Fibroblast of pulmonary artery (primary cell): ENCODE measurements around the gene ZNF407.

ENCODE experiments used
- DNase-seq: peaks from one replicate; pipeline ENCODE4 v3.0.0-alpha.2; 2010; ENCODE audit warnings: low read depth
- H3K4me3 ChIP-seq: replicated peaks from 2 replicates; pipeline ENCODE4 v1.5.1; 2011; ENCODE audit warnings: low read depth, mild to moderate bottlenecking, control low read depth, low read length, moderate library complexity
- CTCF ChIP-seq: IDR thresholded peaks from 2 replicates; pipeline ENCODE4 v1.5.1; 2011; ENCODE audit warnings: mild to moderate bottlenecking, control low read depth, low read length, inconsistent platforms; ENCODE audit errors: missing control alignments

The ZNF407 gene

GRCh38 chr18:74836296-74837139, 238.8 kb downstream of the ZNF407 start:
- no peak overlapping the region for H3K4me3 ChIP-seq

GRCh38 chr18:74840492-74841167, 243.0 kb downstream of the ZNF407 start:
- no peak overlapping the region for H3K4me3 ChIP-seq
- DNase-seq = peak; percentile 58
- TF ChIP-seq CTCF = no peak

More at GRCh38 chr18:74836296-74837139, 238.8 kb downstream of the ZNF407 start:
- no peak for TF ChIP-seq CTCF
- DNase-seq = peak; percentile 39

- DNase-seq = no peak
- no peak overlapping the region for H3K4me3 ChIP-seq
- TF ChIP-seq CTCF = no peak
Measured at GRCh38 chr18:74841248-74841647, 243.6 kb downstream of the ZNF407 start.

- no peak overlapping the region for H3K4me3 ChIP-seq
- no peak for DNase-seq
Measured at GRCh38 chr18:74849301-74849700, 251.6 kb downstream of the ZNF407 start.

GRCh38 chr18:74856434-74856833, 258.8 kb downstream of the ZNF407 start:
- H3K4me3 ChIP-seq = no peak overlapping the region
- TF ChIP-seq CTCF = no peak
- DNase-seq = no peak

More at GRCh38 chr18:74849301-74849700, 251.6 kb downstream of the ZNF407 start:
- TF ChIP-seq CTCF = no peak

- H3K4me3 ChIP-seq = no peak overlapping the region
- no peak for DNase-seq
- no peak for TF ChIP-seq CTCF
Measured at GRCh38 chr18:74856928-74857327, 259.3 kb downstream of the ZNF407 start.
